ENCODE measurements around the gene DISC1. TPM values are rescaled to one million over a fixed set of nuclear protein-coding genes. Genes with fewer than 3 reads are reported as not detected.

The DISC1 gene
- total and polyA plus RNA-seq, 2 experiments from 2014 or later, result 2.1 to 6.5 TPM

GRCh38 chr1:231632119-231632518 is 5.5 kb downstream of the DISC1 start:
- no peak for DNase-seq (ENCODE audit: low spot score)
- no peak for ATAC-seq
- no peak overlapping the region for H3K4me3 Mint-ChIP-seq
- Histone ChIP-seq H3K4me3 (no peak overlapping the region), H3K36me3 (ENCODE audit: insufficient read depth) (no peaks in the 10 kb centered on the region), H4K20me1 (replicated peaks; ENCODE audit: insufficient read depth) (0 out of 2 replicates have a peak, but pooled peaks cover 7% of the 10 kb centered on the region), H2AFZ (no peak overlapping the region), H3K4me2 (no peak overlapping the region), H3K79me2 (replicated peaks; ENCODE audit: insufficient read depth) (no peaks in the 10 kb centered on the region), H3K4me1 (ENCODE audit: insufficient read depth) (peaks cover 5% of the 10 kb centered on the region; the same call in 1 of the 2 replicates), H3K27me3 (ENCODE audit: insufficient read depth) (peaks cover 11% of the 10 kb centered on the region; the same call in 1 of the 2 replicates), H3F3A (replicated peaks; ENCODE audit: low read depth) (peaks cover 7% of the 10 kb centered on the region; the same call in 1 of the 2 replicates), H3K27ac (ENCODE audit: low read depth) (no peak overlapping the region), H3K9me2 (ENCODE audit: insufficient read depth) (no peaks in the 10 kb centered on the region)
- H3K27ac Mint-ChIP-seq, result no peak overlapping the region
- peaks cover 5% of the 10 kb centered on the region; the same call in 2 of the 3 replicates for H3K4me1 Mint-ChIP-seq
- H3K27me3 Mint-ChIP-seq (ENCODE audit: insufficient read depth, low read depth, poor library complexity), result peaks cover 2% of the 10 kb centered on the region
- no peak for TF ChIP-seq ETS1 (IDR thresholded peaks at IDR 0.05)
- no peak for TF ChIP-seq ZNF331 (CRISPR knock-in tag; IDR thresholded peaks at IDR 0.05; ENCODE audit: low read depth)
- TF ChIP-seq CTCF (conservative IDR thresholded peaks at IDR 0.05; ENCODE audit: low read depth in 2 of 2), result no peak
- TF ChIP-seq CREB1 (CRISPR knock-in tag; IDR thresholded peaks at IDR 0.05; ENCODE audit: low read depth), result no peak
- no peak for TF ChIP-seq REST (IDR thresholded peaks at IDR 0.05; ENCODE audit: unreplicated experiment)
- no peak for TF ChIP-seq ZNF462 (CRISPR knock-in tag; IDR thresholded peaks at IDR 0.05)
- TF ChIP-seq EZH2 (IDR thresholded peaks at IDR 0.05; ENCODE audit: low read depth, unreplicated experiment), result no peak
- TF ChIP-seq STAT1 (IDR thresholded peaks at IDR 0.05; ENCODE audit: unreplicated experiment), result no peak
- no peak for TF ChIP-seq ZNF114 (CRISPR knock-in tag; IDR thresholded peaks at IDR 0.05)
- TF ChIP-seq EZH2phosphoT487 (IDR thresholded peaks at IDR 0.05; ENCODE audit: unreplicated experiment), result no peak
- H3K9me3 Mint-ChIP-seq, result no peaks in the 10 kb centered on the region
- H3K36me3 Mint-ChIP-seq (ENCODE audit: low read depth), result no peaks in the 10 kb centered on the region
